Ishikawa (cell line): Measurements from ENCODE around the gene AXIN2.

Source experiments
- CEBPB ChIP-seq: IDR thresholded peaks from 2 replicates; pipeline ENCODE4 v1.6.1; 2012
- CREB1 ChIP-seq: IDR thresholded peaks from 2 replicates; pipeline ENCODE4 v1.6.1; 2012; ENCODE audit warnings: low read depth
- EGR1 ChIP-seq: IDR thresholded peaks from 2 replicates; pipeline ENCODE4 v1.6.1; 2012
- EP300 ChIP-seq: IDR thresholded peaks from 2 replicates; pipeline ENCODE4 v1.6.1; 2012; ENCODE audit warnings: borderline replicate concordance
- FOXM1 ChIP-seq: IDR thresholded peaks from 2 replicates; pipeline ENCODE4 v1.6.1; 2012; ENCODE audit warnings: low read depth, borderline replicate concordance
- NFIC ChIP-seq: IDR thresholded peaks from 2 replicates; pipeline ENCODE4 v1.6.1; 2012
- RAD21 ChIP-seq: IDR thresholded peaks from 2 replicates; pipeline ENCODE4 v1.6.1; 2012; ENCODE audit warnings: low read depth
- TAF1 ChIP-seq: IDR thresholded peaks from 2 replicates; pipeline ENCODE4 v1.6.1; 2012; ENCODE audit warnings: low read depth, mild to moderate bottlenecking
- TCF12 ChIP-seq: IDR thresholded peaks from 2 replicates; pipeline ENCODE4 v1.6.1; 2012; ENCODE audit warnings: low read depth
- TEAD4 ChIP-seq: IDR thresholded peaks from 2 replicates; pipeline ENCODE4 v1.6.1; 2012
- YY1 ChIP-seq: IDR thresholded peaks from 2 replicates; pipeline ENCODE4 v1.6.1; 2012; ENCODE audit warnings: low read depth
- ZBTB7A ChIP-seq: IDR thresholded peaks from 2 replicates; pipeline ENCODE4 v1.6.1; 2012; ENCODE audit warnings: low read depth
- TF ChIP-seq, protein P1 (sequence below): IDR thresholded peaks from 2 replicates; pipeline ENCODE4 v1.6.1; 2012
- TF ChIP-seq, protein P2 (sequence below): IDR thresholded peaks from 2 replicates; pipeline ENCODE4 v1.6.1; 2012; ENCODE audit warnings: low read depth, mild to moderate bottlenecking
- TF ChIP-seq, protein P3 (sequence below): IDR thresholded peaks from 2 replicates; pipeline ENCODE4 v1.6.1; 2012

Gene AXIN2

DNA sequence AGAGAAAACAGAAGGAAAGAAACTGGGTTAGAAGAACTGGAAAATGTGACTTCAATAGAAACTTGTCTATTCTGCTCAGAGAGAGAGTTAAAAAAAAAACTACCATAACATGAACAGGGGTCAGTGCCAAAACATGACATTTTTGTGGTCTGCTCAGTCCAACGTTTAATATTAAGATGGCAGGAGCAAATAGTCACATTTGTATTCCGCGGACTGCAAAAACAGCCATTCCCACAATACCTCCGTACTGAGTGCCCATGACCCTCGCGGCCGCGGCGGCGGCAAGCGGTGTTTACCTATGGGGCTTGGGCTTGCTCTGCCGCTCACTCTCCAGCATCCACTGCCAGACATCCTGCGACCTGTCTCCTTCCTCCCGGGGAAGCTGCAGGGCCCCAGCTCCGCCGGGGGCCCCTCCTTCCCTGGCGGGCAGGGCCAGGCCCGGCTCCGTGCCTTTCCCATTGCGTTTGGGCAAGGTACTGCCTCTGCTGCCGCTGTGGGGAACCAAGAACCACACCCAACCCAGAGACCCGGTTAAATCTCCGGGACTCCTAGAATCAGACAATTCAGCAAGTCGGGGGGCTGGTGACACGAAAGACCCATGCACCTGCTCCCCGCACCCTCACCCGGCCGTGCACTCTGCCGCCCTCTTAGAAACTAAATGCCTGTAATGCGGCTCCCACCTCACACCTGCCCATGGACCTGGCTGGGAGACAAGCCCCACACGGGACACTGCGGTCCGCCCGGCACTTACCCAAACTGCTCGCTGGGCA is 24.7 kb downstream of the AXIN2 start:
- TF ChIP-seq NFIC (no peak), RAD21 (no peak), TCF12 (no peak), CEBPB (no peak), EGR1 (no peak), TAF1 (no peak), EP300 (no peak), FOXM1 (no peak)
- TF ChIP-seq, protein P1, sequence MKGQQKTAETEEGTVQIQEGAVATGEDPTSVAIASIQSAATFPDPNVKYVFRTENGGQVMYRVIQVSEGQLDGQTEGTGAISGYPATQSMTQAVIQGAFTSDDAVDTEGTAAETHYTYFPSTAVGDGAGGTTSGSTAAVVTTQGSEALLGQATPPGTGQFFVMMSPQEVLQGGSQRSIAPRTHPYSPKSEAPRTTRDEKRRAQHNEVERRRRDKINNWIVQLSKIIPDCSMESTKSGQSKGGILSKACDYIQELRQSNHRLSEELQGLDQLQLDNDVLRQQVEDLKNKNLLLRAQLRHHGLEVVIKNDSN, result no peak
- TF ChIP-seq, protein P2, sequence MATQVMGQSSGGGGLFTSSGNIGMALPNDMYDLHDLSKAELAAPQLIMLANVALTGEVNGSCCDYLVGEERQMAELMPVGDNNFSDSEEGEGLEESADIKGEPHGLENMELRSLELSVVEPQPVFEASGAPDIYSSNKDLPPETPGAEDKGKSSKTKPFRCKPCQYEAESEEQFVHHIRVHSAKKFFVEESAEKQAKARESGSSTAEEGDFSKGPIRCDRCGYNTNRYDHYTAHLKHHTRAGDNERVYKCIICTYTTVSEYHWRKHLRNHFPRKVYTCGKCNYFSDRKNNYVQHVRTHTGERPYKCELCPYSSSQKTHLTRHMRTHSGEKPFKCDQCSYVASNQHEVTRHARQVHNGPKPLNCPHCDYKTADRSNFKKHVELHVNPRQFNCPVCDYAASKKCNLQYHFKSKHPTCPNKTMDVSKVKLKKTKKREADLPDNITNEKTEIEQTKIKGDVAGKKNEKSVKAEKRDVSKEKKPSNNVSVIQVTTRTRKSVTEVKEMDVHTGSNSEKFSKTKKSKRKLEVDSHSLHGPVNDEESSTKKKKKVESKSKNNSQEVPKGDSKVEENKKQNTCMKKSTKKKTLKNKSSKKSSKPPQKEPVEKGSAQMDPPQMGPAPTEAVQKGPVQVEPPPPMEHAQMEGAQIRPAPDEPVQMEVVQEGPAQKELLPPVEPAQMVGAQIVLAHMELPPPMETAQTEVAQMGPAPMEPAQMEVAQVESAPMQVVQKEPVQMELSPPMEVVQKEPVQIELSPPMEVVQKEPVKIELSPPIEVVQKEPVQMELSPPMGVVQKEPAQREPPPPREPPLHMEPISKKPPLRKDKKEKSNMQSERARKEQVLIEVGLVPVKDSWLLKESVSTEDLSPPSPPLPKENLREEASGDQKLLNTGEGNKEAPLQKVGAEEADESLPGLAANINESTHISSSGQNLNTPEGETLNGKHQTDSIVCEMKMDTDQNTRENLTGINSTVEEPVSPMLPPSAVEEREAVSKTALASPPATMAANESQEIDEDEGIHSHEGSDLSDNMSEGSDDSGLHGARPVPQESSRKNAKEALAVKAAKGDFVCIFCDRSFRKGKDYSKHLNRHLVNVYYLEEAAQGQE, result no peak
- TF ChIP-seq, protein P3, sequence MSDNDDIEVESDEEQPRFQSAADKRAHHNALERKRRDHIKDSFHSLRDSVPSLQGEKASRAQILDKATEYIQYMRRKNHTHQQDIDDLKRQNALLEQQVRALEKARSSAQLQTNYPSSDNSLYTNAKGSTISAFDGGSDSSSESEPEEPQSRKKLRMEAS, result no peak

DNA sequence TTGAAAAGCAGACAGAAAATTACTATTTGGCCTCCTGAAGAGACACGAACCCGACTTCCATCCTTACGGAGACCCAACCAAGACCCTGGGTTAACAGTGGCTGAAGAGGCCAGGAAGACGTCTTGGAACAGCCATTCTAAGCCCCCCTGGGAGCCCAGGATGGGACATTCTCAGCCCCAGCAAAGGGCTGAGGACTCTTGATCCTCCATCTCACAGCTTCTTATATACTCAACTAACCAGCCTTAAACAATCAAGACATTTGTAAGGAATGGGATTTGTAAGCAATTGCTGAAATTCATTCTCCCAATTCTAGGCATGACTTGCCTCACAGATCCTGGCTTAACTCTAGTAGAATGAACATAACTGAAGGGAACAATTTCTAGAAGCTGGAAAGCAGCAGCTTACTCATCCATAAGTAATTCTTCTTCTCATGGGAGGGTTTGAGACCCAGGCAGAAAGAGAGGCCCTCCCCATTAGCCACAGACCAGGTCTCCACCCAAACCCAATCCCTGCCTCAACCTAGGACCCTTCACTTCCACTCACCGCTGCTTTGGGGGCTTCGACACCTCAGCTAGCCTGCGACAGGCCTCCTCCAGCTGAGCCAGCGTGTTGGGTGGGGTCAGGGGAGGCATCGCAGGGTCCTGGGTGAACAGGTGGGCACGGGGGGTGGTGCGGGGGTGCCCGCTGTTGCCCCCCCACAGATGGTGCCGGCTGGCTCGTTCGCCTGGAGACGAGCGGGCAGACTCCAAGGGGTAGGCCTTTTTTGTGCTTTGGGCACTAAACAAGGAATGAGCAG is 25.5 kb downstream of the AXIN2 start:
- TF ChIP-seq, protein P3, result no peak
- TF ChIP-seq YY1 (no peak), EGR1 (no peak), FOXM1 (no peak), TEAD4 (no peak), TCF12 (no peak), CEBPB (no peak), EP300 (no peak), TAF1 (no peak), RAD21 (no peak), ZBTB7A (no peak), NFIC (no peak)
- TF ChIP-seq, protein P2, result no peak
- TF ChIP-seq, protein P1, result no peak

DNA sequence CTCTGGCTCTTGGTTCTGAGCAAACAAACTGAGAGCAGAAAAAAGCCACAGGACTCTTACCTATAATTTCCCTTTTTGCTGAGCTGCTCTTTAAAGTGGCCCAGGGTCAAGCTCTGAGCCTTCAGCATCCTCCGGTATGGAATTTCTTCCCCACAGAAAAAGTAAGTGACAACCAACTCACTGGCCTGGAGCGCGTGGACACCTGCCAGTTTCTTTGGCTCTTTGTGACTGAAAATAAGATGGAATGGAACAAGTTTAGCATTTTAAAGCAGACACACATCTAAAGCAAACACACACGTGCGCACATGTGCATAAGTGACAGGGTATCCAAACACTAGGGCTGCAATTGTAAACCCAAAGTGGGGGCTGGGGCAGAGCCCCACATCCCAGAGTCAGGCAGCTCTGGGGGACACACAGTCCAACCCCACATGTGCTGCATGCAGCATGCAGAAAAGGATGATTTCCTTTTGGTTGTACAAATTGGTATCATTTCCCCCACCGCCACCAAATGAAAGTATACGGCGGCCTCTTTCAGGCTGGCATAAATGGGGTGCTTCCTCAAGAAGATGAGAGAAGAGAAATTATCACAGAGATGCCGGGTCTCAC is 27.5 kb downstream of the AXIN2 start:
- no peak for TF ChIP-seq ZBTB7A
- TF ChIP-seq, protein P1, result no peak
- TF ChIP-seq YY1, result no peak
- TF ChIP-seq TAF1, result no peak
- TF ChIP-seq EGR1, result no peak
- TF ChIP-seq, protein P2, result no peak
- no peak for TF ChIP-seq TCF12
- TF ChIP-seq FOXM1, result no peak
- TF ChIP-seq EP300, result no peak
- TF ChIP-seq, protein P3, result no peak
- TF ChIP-seq RAD21, result no peak
- TF ChIP-seq TEAD4, result no peak
- TF ChIP-seq NFIC, result no peak
- TF ChIP-seq CREB1, result no peak
